IPS DF 6.9 (cell line): ENCODE results near the gene GPR3.
"Not testable (repeated sequence)": the region's sequence is repeated elsewhere in the genome, so short reads cannot be mapped to it uniquely, and the experiment has no call there.

Experiments used
- DNase-seq: peaks from one replicate; pipeline ENCODE4 v3.0.0-alpha.2; 2013; ENCODE audit warnings: low read depth, low spot score
- H3K27ac ChIP-seq: one replicate; pipeline ENCODE4 v1.5.1; 2013; ENCODE audit warnings: low read length, control low read depth
- H3K27me3 ChIP-seq: 2 replicates; pipeline ENCODE4 v1.6.1; 2013; ENCODE audit warnings: mild to moderate bottlenecking, low read length; ENCODE audit not compliant: control insufficient read depth, insufficient read depth
- H3K36me3 ChIP-seq: 2 replicates; pipeline ENCODE4 v1.6.1; 2013; ENCODE audit warnings: low read length; ENCODE audit not compliant: control insufficient read depth, insufficient read depth
- H3K4me1 ChIP-seq: 2 replicates; pipeline ENCODE4 v1.6.1; 2013; ENCODE audit warnings: low read length; ENCODE audit not compliant: control insufficient read depth, insufficient read depth
- H3K4me3 ChIP-seq: 2 replicates; pipeline ENCODE4 v1.5.1; 2013; ENCODE audit warnings: mild to moderate bottlenecking, low read length
- H3K9me3 ChIP-seq: 2 replicates; pipeline ENCODE4 v1.6.1; 2013; ENCODE audit warnings: low read length, inconsistent platforms; ENCODE audit not compliant: control insufficient read depth, insufficient read depth
- WGBS: extraction: QIAGEN DNeasy Blood & Tissue Kit; methylation state at CpG from one replicate; pipeline ENCODE4 v1.1.7; 2013; ENCODE audit warnings: mixed read lengths, missing lambda C conversion rate; ENCODE audit not compliant: insufficient read length, insufficient coverage; 5-methylcytosine and 5-hydroxymethylcytosine counted together

The GPR3 gene

GRCh38 chr1:27400963-27401341, 8.5 kb downstream of the GPR3 start:
- no CpG with 5 or more reads among the region's 5 CpGs for WGBS
- Histone ChIP-seq H3K9me3 (no peaks in the 10 kb centered on the region), H3K36me3 (no peaks in the 10 kb centered on the region), H3K4me3 (no peak overlapping the region), H3K27ac (no peak overlapping the region), H3K4me1 (peaks cover 6% of the 10 kb centered on the region), H3K27me3 (no peaks in the 10 kb centered on the region)
- DNase-seq: no peak

GRCh38 chr1:27402349-27402754, 9.9 kb downstream of the GPR3 start:
- Histone ChIP-seq H3K4me1 (peaks cover 7% of the 10 kb centered on the region), H3K9me3 (no peaks in the 10 kb centered on the region), H3K4me3 (no peak overlapping the region), H3K27ac (no peak overlapping the region), H3K36me3 (no peaks in the 10 kb centered on the region), H3K27me3 (no peaks in the 10 kb centered on the region)
- DNase-seq: no peak
- no CpG with 5 or more reads among the region's 8 CpGs for WGBS

- H3K4me3 ChIP-seq: no peak overlapping the region
- H3K9me3 ChIP-seq: no peaks in the 10 kb centered on the region
- H3K36me3 ChIP-seq: no peaks in the 10 kb centered on the region
- no CpG with 5 or more reads among the region's 24 CpGs for WGBS
- no peak for DNase-seq
- no peak overlapping the region for H3K27ac ChIP-seq
- peaks cover 7% of the 10 kb centered on the region for H3K4me1 ChIP-seq
- H3K27me3 ChIP-seq: no peaks in the 10 kb centered on the region
These were observed 10.8 kb downstream of the GPR3 start for GRCh38 chr1:27403065-27403726.

- Histone ChIP-seq H3K36me3 (no peaks in the 10 kb centered on the region), H3K27ac (no peak overlapping the region), H3K27me3 (no peaks in the 10 kb centered on the region), H3K4me3 (no peak overlapping the region), H3K4me1 (peaks cover 7% of the 10 kb centered on the region), H3K9me3 (no peaks in the 10 kb centered on the region)
- DNase-seq: no peak
These were observed 11.5 kb downstream of the GPR3 start for GRCh38 chr1:27403931-27404330.

GRCh38 chr1:27405074-27405473, 12.7 kb downstream of the GPR3 start:
- whole genome bisulfite sequencing: no CpG with 5 or more reads among the region's 13 CpGs
- no peak overlapping the region for H3K27ac ChIP-seq

GRCh38 chr1:27405598-27406361, 13.4 kb downstream of the GPR3 start:
- DNase-seq, H3K4me1 ChIP-seq, H3K36me3 ChIP-seq, H3K9me3 ChIP-seq, H3K4me3 ChIP-seq, H3K27me3 ChIP-seq, H3K27ac ChIP-seq: not testable (repeated sequence)
- WGBS: no CpG with 5 or more reads among the region's 18 CpGs

More at GRCh38 chr1:27405074-27405473, 12.7 kb downstream of the GPR3 start:
- DNase-seq: no peak
- H3K36me3 ChIP-seq: no peaks in the 10 kb centered on the region
- H3K4me1 ChIP-seq: peaks cover 7% of the 10 kb centered on the region
- H3K4me3 ChIP-seq: no peak overlapping the region
- H3K27me3 ChIP-seq: no peaks in the 10 kb centered on the region
- H3K9me3 ChIP-seq: no peaks in the 10 kb centered on the region

- Histone ChIP-seq H3K4me3 (no peak overlapping the region), H3K9me3 (no peaks in the 10 kb centered on the region), H3K4me1 (peaks cover 7% of the 10 kb centered on the region), H3K36me3 (peaks cover 3% of the 10 kb centered on the region; the same call in 1 of the 2 replicates), H3K27me3 (no peaks in the 10 kb centered on the region), H3K27ac (no peak overlapping the region)
- DNase-seq: no peak
- WGBS: no CpG with 5 or more reads among the region's 4 CpGs
These were observed 13.9 kb downstream of the GPR3 start for GRCh38 chr1:27406362-27406680.

- H3K4me1 ChIP-seq, H3K9me3 ChIP-seq, H3K27ac ChIP-seq, DNase-seq, H3K36me3 ChIP-seq, H3K4me3 ChIP-seq, H3K27me3 ChIP-seq: not testable (repeated sequence)
- WGBS: no CpG with 5 or more reads among the region's 2 CpGs
These were observed 14.4 kb downstream of the GPR3 start for GRCh38 chr1:27406791-27407190.

GRCh38 chr1:27408151-27408550, 15.7 kb downstream of the GPR3 start:
- no peaks in the 10 kb centered on the region for H3K9me3 ChIP-seq
- H3K36me3 ChIP-seq: peaks cover 8% of the 10 kb centered on the region; the same call in 1 of the 2 replicates
- no peaks in the 10 kb centered on the region for H3K27me3 ChIP-seq
- no peak overlapping the region for H3K4me3 ChIP-seq
- peaks cover 3% of the 10 kb centered on the region for H3K4me1 ChIP-seq
- DNase-seq: no peak
- no CpG with 5 or more reads among the region's 9 CpGs for WGBS
- H3K27ac ChIP-seq: no peak overlapping the region

- H3K4me3 ChIP-seq: no peak overlapping the region
- peaks cover 14% of the 10 kb centered on the region; the same call in 1 of the 2 replicates for H3K36me3 ChIP-seq
- H3K27me3 ChIP-seq: no peaks in the 10 kb centered on the region
- WGBS: no CpG with 5 or more reads among the region's 11 CpGs
- H3K27ac ChIP-seq: no peak overlapping the region
- no peak for DNase-seq
- no peaks in the 10 kb centered on the region for H3K9me3 ChIP-seq
- peaks cover 3% of the 10 kb centered on the region for H3K4me1 ChIP-seq
These were observed 17.2 kb downstream of the GPR3 start for GRCh38 chr1:27409669-27410068.

GRCh38 chr1:27410709-27411108, 18.3 kb downstream of the GPR3 start:
- H3K27me3 ChIP-seq: no peaks in the 10 kb centered on the region
- no peak overlapping the region for H3K4me3 ChIP-seq
- no peaks in the 10 kb centered on the region for H3K9me3 ChIP-seq
- peaks cover 14% of the 10 kb centered on the region; the same call in 1 of the 2 replicates for H3K36me3 ChIP-seq
- H3K27ac ChIP-seq: no peak overlapping the region
- no peak for DNase-seq
- WGBS: no CpG with 5 or more reads among the region's 2 CpGs
- peaks cover 2% of the 10 kb centered on the region for H3K4me1 ChIP-seq
